ENCODE results near the gene GNG8. TPM values are rescaled to one million over a fixed set of nuclear protein-coding genes. Genes with fewer than 3 reads are reported as not detected.

GNG8 gene
- total and polyA plus RNA-seq, 9 of the 15 experiments (the other 6 are each of a cell fraction or from before 2014, with no cell fraction given) = 1.3 TPM; not detected in 8

- Histone ChIP-seq H3K79me2 (ENCODE audit: control insufficient read depth, insufficient read depth, low read length) (no peaks in the 10 kb centered on the region), H3K4me3 (no peak overlapping the region), H3K27ac (ENCODE audit: extremely low read depth, low read depth, low read length) (no peak overlapping the region), H3K9me1 (ENCODE audit: control insufficient read depth, insufficient read depth, low read length) (no peaks in the 10 kb centered on the region), H3K9ac (ENCODE audit: insufficient read depth in 1 of 2, low read depth in 2 of 2, low read length in 2 of 2) (no peak overlapping the region), H4K20me1 (replicated peaks; ENCODE audit: control insufficient read depth, insufficient read depth, low read length) (no peaks in the 10 kb centered on the region), H3K9me3 (replicated peaks; ENCODE audit: control insufficient read depth, insufficient read depth, low read depth, low read length) (0 out of 2 replicates have a peak, but pooled peaks cover 3% of the 10 kb centered on the region), H3K4me2 (ENCODE audit: insufficient read depth, low read length) (no peak overlapping the region), H3K4me1 (replicated peaks in 1 of 2; ENCODE audit: control insufficient read depth in 2 of 2, insufficient read depth in 2 of 2, low read length in 2 of 2) (peaks cover 0 to 3% of the 10 kb centered on the region in 2 experiments; a peak in 2 of 5 replicates), H3K27me3 (ENCODE audit: control insufficient read depth in 2 of 2, insufficient read depth in 2 of 2, low read length in 2 of 2) (no peaks in the 10 kb centered on the region), H3K36me3 (ENCODE audit: control insufficient read depth, insufficient read depth, low read length) (no peaks in the 10 kb centered on the region), H2AFZ (ENCODE audit: low read depth, low read length) (no peak overlapping the region)
- in situ Hi-C loops (cut with MboI) (no loop called here), intact Hi-C loops (cut with micrococcal nuclease) (no loop called here)
- CTCF ChIA-PET (ENCODE audit: low intra/inter-chr PET ratio) = no interaction called here
- WGBS (ENCODE audit: insufficient coverage, low coverage, missing lambda C conversion rate) = 33% methylated on average over 4 of the region's 4 CpGs
- POLR2A ChIA-PET = no interaction called here
- FAIRE-seq (peak; percentile 23), ATAC-seq (no peak), DNase-seq (ENCODE audit: extremely low read depth in 1 of 4, low spot score in 3 of 4) (no peak)
- TF ChIP-seq PHB2 (IDR thresholded peaks at IDR 0.05; ENCODE audit: low read depth) (no peak), ZNF316 (IDR thresholded peaks at IDR 0.05) (no peak), SPI1 (IDR thresholded peaks at IDR 0.05; ENCODE audit: borderline replicate concordance, low read depth, low read length) (0 out of 2 replicates have a peak, but pooled peaks have one; percentile 20), HDAC8 (tag; IDR thresholded peaks at IDR 0.05) (no peak), PHB (CRISPR knock-in tag; IDR thresholded peaks at IDR 0.05) (no peak), CEBPG (CRISPR knock-in tag; IDR thresholded peaks at IDR 0.05) (no peak), CEBPG (tag; conservative IDR thresholded peaks at IDR 0.05 in 1 of 2, IDR thresholded peaks at IDR 0.05 in 1 of 2) (0 out of 4 replicates have a peak, but pooled peaks of 1 of the 2 experiments have one; percentile 36)
- BruUV-seq (replicated peaks) = no TSS peak
Observed at GRCh38 chr19:46586294-46586693, 49.7 kb downstream of the GNG8 start.

DNA sequence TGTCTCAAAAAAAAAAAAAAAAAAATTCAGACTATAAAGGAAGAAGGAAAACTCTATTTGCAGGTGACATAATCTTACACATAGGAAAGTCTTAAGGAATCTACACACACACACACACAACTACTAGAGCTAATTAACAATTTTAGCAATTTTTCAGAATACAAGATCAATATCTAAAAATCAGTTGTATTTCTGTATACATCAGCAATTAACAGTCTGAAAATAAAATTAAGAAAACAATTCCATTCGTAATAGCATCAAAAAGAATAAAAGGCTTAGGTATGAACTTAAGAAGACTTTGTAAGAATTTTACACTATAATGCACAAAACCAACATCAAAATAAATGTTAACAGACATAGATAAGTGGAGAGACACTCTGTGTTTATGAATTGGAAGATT, 50.5 kb downstream of the GNG8 start:
- Histone ChIP-seq H3K27ac (ENCODE audit: extremely low read depth, low read depth, low read length) (no peak overlapping the region), H3K4me3 (no peak overlapping the region), H3K9ac (ENCODE audit: insufficient read depth in 1 of 2, low read depth in 2 of 2, low read length in 2 of 2) (no peak overlapping the region), H3K79me2 (ENCODE audit: control insufficient read depth, insufficient read depth, low read length) (no peaks in the 10 kb centered on the region), H3K4me1 (replicated peaks in 1 of 2; ENCODE audit: control insufficient read depth in 2 of 2, insufficient read depth in 2 of 2, low read length in 2 of 2) (peaks cover 0 to 3% of the 10 kb centered on the region in 2 experiments; a peak in 2 of 5 replicates), H4K20me1 (replicated peaks; ENCODE audit: control insufficient read depth, insufficient read depth, low read length) (no peaks in the 10 kb centered on the region), H2AFZ (ENCODE audit: low read depth, low read length) (no peak overlapping the region), H3K27me3 (ENCODE audit: control insufficient read depth in 2 of 2, insufficient read depth in 2 of 2, low read length in 2 of 2) (no peaks in the 10 kb centered on the region), H3K9me1 (ENCODE audit: control insufficient read depth, insufficient read depth, low read length) (no peaks in the 10 kb centered on the region), H3K4me2 (ENCODE audit: insufficient read depth, low read length) (no peak overlapping the region), H3K9me3 (replicated peaks; ENCODE audit: control insufficient read depth, insufficient read depth, low read depth, low read length) (0 out of 2 replicates have a peak, but pooled peaks cover 3% of the 10 kb centered on the region), H3K36me3 (ENCODE audit: control insufficient read depth, insufficient read depth, low read length) (no peaks in the 10 kb centered on the region)
- no peak for TF ChIP-seq TEAD2 (tag; IDR thresholded peaks at IDR 0.05)
- TF ChIP-seq ZSCAN29 (IDR thresholded peaks at IDR 0.05) = no peak
- TF ChIP-seq ZNF584 (CRISPR knock-in tag; IDR thresholded peaks at IDR 0.05; ENCODE audit: low read depth) = no peak
- peak; percentile 10; the same call in 1 of the 2 replicates for TF ChIP-seq MAFF (IDR thresholded peaks at IDR 0.05; ENCODE audit: low read length)
- TF ChIP-seq ZNF316 (IDR thresholded peaks at IDR 0.05) = peak; percentile 73
- TF ChIP-seq C11orf30 (IDR thresholded peaks at IDR 0.05; ENCODE audit: low read depth) = peak; percentile 35; the same call in 1 of the 2 replicates
- ChIA-PET CTCF (ENCODE audit: low intra/inter-chr PET ratio) (no interaction called here), POLR2A (no interaction called here)
- WGBS (ENCODE audit: insufficient coverage, low coverage, missing lambda C conversion rate) = 0% methylated on average over 1 of the region's 1 CpG
- in situ Hi-C loops (cut with MboI) (no loop called here), intact Hi-C loops (cut with micrococcal nuclease) (no loop called here)
- DNase-seq (ENCODE audit: extremely low read depth in 1 of 4, low spot score in 3 of 4) (no peak), FAIRE-seq (no peak), ATAC-seq (no peak)
- no TSS peak for BruUV-seq (replicated peaks)

Measured in K562 (cell line).